ENCODE data around the gene RTL10. TPM values are rescaled to one million over a fixed set of nuclear protein-coding genes. Genes with fewer than 3 reads are reported as not detected.

Gene RTL10
- total and polyA plus RNA-seq, 2 donors (not counting 1 experiment from before 2014, with no cell fraction given), result 6.4 to 15.2 TPM

DNA sequence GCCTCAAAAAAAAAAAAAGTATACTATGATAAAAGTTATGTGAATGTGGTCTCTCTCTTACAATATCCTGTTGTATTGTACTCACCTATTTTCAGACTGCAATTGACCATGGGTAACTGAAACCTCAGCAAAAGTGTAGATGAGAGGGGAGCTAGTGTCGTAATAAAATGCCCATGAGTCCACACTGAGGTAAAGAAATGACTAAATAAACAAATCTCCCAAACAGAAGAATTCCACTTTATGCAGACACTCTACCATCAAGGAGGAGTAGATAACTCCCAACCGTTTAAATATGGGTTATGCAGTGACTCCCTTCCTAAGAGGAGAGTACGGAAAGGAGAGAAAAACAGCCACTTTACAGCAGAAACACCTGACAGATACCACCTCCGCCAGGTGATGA, 14.6 kb downstream of the RTL10 start:
- H3K4me1 Mint-ChIP-seq, result peaks cover 16% of the 10 kb centered on the region
- H3K9me3 ChIP-seq (ENCODE audit: control extremely low read depth in 1 of 3, control insufficient read depth in 2 of 3, insufficient read depth in 1 of 3, low read length in 2 of 3), result no peaks in the 10 kb centered on the region
- no peak overlapping the region for H2AFZ ChIP-seq (ENCODE audit: insufficient read depth, low read depth, low read length, poor library complexity, severe bottlenecking)
- no peaks in the 10 kb centered on the region for H3K36me3 ChIP-seq (replicated peaks in 1 of 2; ENCODE audit: control extremely low read depth in 1 of 2, control insufficient read depth in 1 of 2, extremely low read depth in 1 of 2, insufficient read depth in 2 of 2, low read length in 1 of 2)
- 92% methylated on average over 2 of the region's 4 CpGs for WGBS (ENCODE audit: insufficient coverage)
- ChIA-PET CTCF (no interaction called here), POLR2A (no interaction called here)
- no peak for DNase-seq
- H3K79me2 ChIP-seq (ENCODE audit: control insufficient read depth, insufficient read depth, low read length), result peaks cover 20% of the 10 kb centered on the region
- no peak overlapping the region for H3K4me3 Mint-ChIP-seq
- no peak overlapping the region for H3K4me3 ChIP-seq (ENCODE audit: control extremely low read depth in 1 of 5, extremely low read depth in 1 of 5, insufficient read depth in 1 of 5, low read depth in 2 of 5, low read length in 4 of 5)
- no peak overlapping the region for H3K27ac Mint-ChIP-seq
- intact Hi-C loops (cut with micrococcal nuclease), result no loop called here
- peaks cover 10 to 11% of the 10 kb centered on the region in 2 donors for H3K4me1 ChIP-seq (ENCODE audit: control insufficient read depth in 2 of 2, insufficient read depth in 2 of 2, low read length in 2 of 2)
- no peak overlapping the region for H3K27ac ChIP-seq (ENCODE audit: low read length in 2 of 2)
- H3K27me3 Mint-ChIP-seq, result no peaks in the 10 kb centered on the region
- H3K9me3 Mint-ChIP-seq (ENCODE audit: insufficient read depth), result no peaks in the 10 kb centered on the region
- H4K20me1 ChIP-seq (ENCODE audit: control insufficient read depth, insufficient read depth, low read length, poor library complexity, severe bottlenecking), result peaks cover 10% of the 10 kb centered on the region
- H3K9ac ChIP-seq (ENCODE audit: low read length), result no peak overlapping the region
- H3K4me2 ChIP-seq (replicated peaks; ENCODE audit: low read depth, low read length, poor library complexity, severe bottlenecking), result no peak overlapping the region
- TF ChIP-seq, protein P1, sequence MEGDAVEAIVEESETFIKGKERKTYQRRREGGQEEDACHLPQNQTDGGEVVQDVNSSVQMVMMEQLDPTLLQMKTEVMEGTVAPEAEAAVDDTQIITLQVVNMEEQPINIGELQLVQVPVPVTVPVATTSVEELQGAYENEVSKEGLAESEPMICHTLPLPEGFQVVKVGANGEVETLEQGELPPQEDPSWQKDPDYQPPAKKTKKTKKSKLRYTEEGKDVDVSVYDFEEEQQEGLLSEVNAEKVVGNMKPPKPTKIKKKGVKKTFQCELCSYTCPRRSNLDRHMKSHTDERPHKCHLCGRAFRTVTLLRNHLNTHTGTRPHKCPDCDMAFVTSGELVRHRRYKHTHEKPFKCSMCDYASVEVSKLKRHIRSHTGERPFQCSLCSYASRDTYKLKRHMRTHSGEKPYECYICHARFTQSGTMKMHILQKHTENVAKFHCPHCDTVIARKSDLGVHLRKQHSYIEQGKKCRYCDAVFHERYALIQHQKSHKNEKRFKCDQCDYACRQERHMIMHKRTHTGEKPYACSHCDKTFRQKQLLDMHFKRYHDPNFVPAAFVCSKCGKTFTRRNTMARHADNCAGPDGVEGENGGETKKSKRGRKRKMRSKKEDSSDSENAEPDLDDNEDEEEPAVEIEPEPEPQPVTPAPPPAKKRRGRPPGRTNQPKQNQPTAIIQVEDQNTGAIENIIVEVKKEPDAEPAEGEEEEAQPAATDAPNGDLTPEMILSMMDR (IDR thresholded peaks at IDR 0.05), result no peak
- TF ChIP-seq EZH2 (IDR thresholded peaks at IDR 0.05; ENCODE audit: borderline replicate concordance, insufficient read depth, low read depth, low read length, poor library complexity, severe bottlenecking), result no peak
- H3K27me3 ChIP-seq (replicated peaks in 1 of 4; ENCODE audit: control extremely low read depth in 1 of 4, control insufficient read depth in 3 of 4, insufficient read depth in 4 of 4, low read length in 3 of 4), result no peaks in the 10 kb centered on the region
- ATAC-seq (ENCODE audit: low read depth), result no peak

DNA sequence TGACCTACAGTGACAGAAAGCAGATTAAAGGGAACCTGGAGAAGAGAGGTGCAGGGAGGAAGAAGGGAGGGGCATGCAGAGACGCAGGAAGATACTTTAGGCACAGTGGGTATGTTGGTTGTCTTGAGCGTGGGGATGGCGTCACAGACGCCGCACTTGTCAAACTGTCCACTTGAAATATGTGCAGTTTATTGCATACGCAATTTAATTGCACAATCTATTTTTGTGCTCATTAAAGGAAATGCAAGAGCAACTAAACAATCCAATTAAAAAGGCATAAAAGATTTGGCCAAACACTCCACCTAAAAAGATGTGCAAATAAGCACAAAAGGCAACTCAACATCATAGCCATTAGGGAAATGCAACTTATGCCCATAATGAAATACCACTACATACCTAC, 16.8 kb downstream of the RTL10 start:
- no peak for TF ChIP-seq EZH2 (IDR thresholded peaks at IDR 0.05; ENCODE audit: borderline replicate concordance, insufficient read depth, low read depth, low read length, poor library complexity, severe bottlenecking)
- TF ChIP-seq, protein P1 (IDR thresholded peaks at IDR 0.05), result no peak
- H3K27ac ChIP-seq (ENCODE audit: low read length in 2 of 2), result no peak overlapping the region
- peaks cover 0 to under 1% of the 10 kb centered on the region in 2 donors for H3K4me1 ChIP-seq (ENCODE audit: control insufficient read depth in 2 of 2, insufficient read depth in 2 of 2, low read length in 2 of 2)
- H3K27me3 Mint-ChIP-seq, result no peaks in the 10 kb centered on the region
- H3K27ac Mint-ChIP-seq, result no peak overlapping the region
- WGBS (ENCODE audit: insufficient coverage), result 100% methylated on average over 2 of the region's 6 CpGs
- no peak overlapping the region for H2AFZ ChIP-seq (ENCODE audit: insufficient read depth, low read depth, low read length, poor library complexity, severe bottlenecking)
- H3K9me3 ChIP-seq (ENCODE audit: control extremely low read depth in 1 of 3, control insufficient read depth in 2 of 3, insufficient read depth in 1 of 3, low read length in 2 of 3), result no peaks in the 10 kb centered on the region
- intact Hi-C loops (cut with micrococcal nuclease), result loop anchor here (10.0 kb wide), 1 partner anchor 57 kb away; no protein-coding TSS in a partner anchor
- ATAC-seq (ENCODE audit: low read depth) (no peak), DNase-seq (no peak)
- peaks cover 5% of the 10 kb centered on the region for H3K4me1 Mint-ChIP-seq
- ChIA-PET POLR2A (no interaction called here), CTCF (no interaction called here)
- peaks cover 8% of the 10 kb centered on the region for H3K79me2 ChIP-seq (ENCODE audit: control insufficient read depth, insufficient read depth, low read length)
- H3K4me3 Mint-ChIP-seq, result no peak overlapping the region
- no peaks in the 10 kb centered on the region for H3K9me3 Mint-ChIP-seq (ENCODE audit: insufficient read depth)
- peaks cover under 1% of the 10 kb centered on the region for H4K20me1 ChIP-seq (ENCODE audit: control insufficient read depth, insufficient read depth, low read length, poor library complexity, severe bottlenecking)
- H3K4me3 ChIP-seq (ENCODE audit: control extremely low read depth in 1 of 5, extremely low read depth in 1 of 5, insufficient read depth in 1 of 5, low read depth in 2 of 5, low read length in 4 of 5), result no peak overlapping the region
- H3K4me2 ChIP-seq (replicated peaks; ENCODE audit: low read depth, low read length, poor library complexity, severe bottlenecking), result no peak overlapping the region
- no peaks in the 10 kb centered on the region for H3K36me3 ChIP-seq (replicated peaks in 1 of 2; ENCODE audit: control extremely low read depth in 1 of 2, control insufficient read depth in 1 of 2, extremely low read depth in 1 of 2, insufficient read depth in 2 of 2, low read length in 1 of 2)
- H3K9ac ChIP-seq (ENCODE audit: low read length), result no peak overlapping the region
- no peaks in the 10 kb centered on the region for H3K27me3 ChIP-seq (replicated peaks in 1 of 4; ENCODE audit: control extremely low read depth in 1 of 4, control insufficient read depth in 3 of 4, insufficient read depth in 4 of 4, low read length in 3 of 4)

Data from B cell (primary cell).